Psoas muscle (tissue), 8 donors: ENCODE data around the gene STRN. TPM values are rescaled to one million over a fixed set of nuclear protein-coding genes. Genes with fewer than 3 reads are reported as not detected.

Experiments used
- ATAC-seq, 4 donors: fragments of 200-7000 bp; cut with Tn5 transposase; one replicate each; pipeline ENCODE4 v1.9.1; 2020; ENCODE audit warnings: moderate library complexity in 3 of 4, mild to moderate bottlenecking in 2 of 4
- DNase-seq, 2 donors: peaks; one replicate each; pipeline ENCODE4 v3.0.0-alpha.2; 2020
- H3K27ac ChIP-seq: fragments of 200-600 bp; one replicate; pipeline ENCODE4 v1.8.0; 2022
- H3K27me3 ChIP-seq, 3 donors: fragments of 200-600 bp in 1 of 3; one replicate each; pipeline versions ENCODE4 v1.6.1 to v1.8.0; 2013 to 2022; ENCODE audit warnings: low read length in 2 of 3, mild to moderate bottlenecking in 2 of 3, moderate library complexity in 1 of 3; ENCODE audit not compliant: insufficient read depth in 3 of 3
- H3K36me3 ChIP-seq, 2 donors: fragments of 200-600 bp in 1 of 2; one replicate each; pipeline versions ENCODE4 v1.6.1 to v1.8.0; 2013 to 2022; ENCODE audit warnings: low read depth in 1 of 2, mild to moderate bottlenecking in 1 of 2, moderate library complexity in 1 of 2; ENCODE audit not compliant: insufficient read depth in 1 of 2
- H3K4me1 ChIP-seq: fragments of 200-600 bp; one replicate; pipeline ENCODE4 v1.8.0; 2022
- H3K4me3 ChIP-seq: fragments of 200-600 bp; one replicate; pipeline ENCODE4 v1.8.0; 2022; ENCODE audit warnings: mild to moderate bottlenecking
- H3K9me3 ChIP-seq: fragments of 200-600 bp; one replicate; pipeline ENCODE4 v1.8.0; 2022
- CTCF ChIP-seq: fragments of 200-600 bp; IDR thresholded peaks from one replicate; pipeline ENCODE4 v1.8.0; 2022; ENCODE audit warnings: antibody characterized with exemption
- WGBS, 3 donors: extraction: QIAGEN DNeasy Blood & Tissue Kit; methylation state at CpG; one replicate each; pipeline versions ENCODE4 v1.1.6 to v1.1.7; 2013; 5-methylcytosine and 5-hydroxymethylcytosine counted together
- intact Hi-C, 2 donors: fragments of 100-400 bp; cut with DNase I; formaldehyde crosslinking; loops; one replicate each; pipeline versions ENCODE4 v1.11.0 to v1.14.2; 2022
- polyA plus RNA-seq, 3 donors: library from polyadenylated mRNA; stranded (reverse); fragments of 200-250 nt; gene quantifications; one replicate each; pipeline ENCODE4 v1.2.3, GENCODE V29; 2013
- total RNA-seq, 4 donors: library from RNA; stranded (reverse); fragmentation: NEBNext Ultra II Directional in 2 of 4; extraction: Animal tissue kit (Norgen Biotek cat#: 25700) in 2 of 4; gene quantifications; one replicate each; pipeline versions ENCODE4 v1.2.1 to v1.2.4, GENCODE V29; 2021 to 2023
- donor health status: healthy with polysubstance abuse.
- donor health status: DM: no; HTN: no; CAD: no; lungs with moderate emphysema.
- donor health status: Bipolar disorder and iron deficiency.
- donor health status: healthy.
- donor health status: DM: yes; HTN: yes; CAD: no.
- donor health status: DM: no; HTN: no; CAD: no.
- donor health status: DM: no; HTN: no; CAD: no.
- donor health status: DM: yes; HTN: yes; CAD: no.

The STRN gene
- total and polyA plus RNA-seq, 7 donors = 12.7 to 48.5 (median 29.1) TPM

GRCh38 chr2:36960005-36960675, 6.2 kb downstream of the STRN start:
- Histone ChIP-seq H3K9me3 (no peaks in the 10 kb centered on the region), H3K36me3 (peaks cover 0 to 6% of the 10 kb centered on the region in 2 donors), H3K27ac (no peak overlapping the region), H3K4me1 (peaks cover 10% of the 10 kb centered on the region), H3K27me3 (no peaks in the 10 kb centered on the region), H3K4me3 (no peak overlapping the region)
- intact Hi-C loops = no loop called here
- DNase-seq = no peak
- ATAC-seq = no peak
- no peak for TF ChIP-seq CTCF
- 70 to 74% (median 73%) methylated on average over 2 of the region's 2 CpGs for WGBS, 3 donors

GRCh38 chr2:36954977-36955607, 11.2 kb downstream of the STRN start:
- Histone ChIP-seq H3K4me1 (peaks cover 29% of the 10 kb centered on the region), H3K4me3 (no peak overlapping the region), H3K9me3 (no peaks in the 10 kb centered on the region), H3K27me3 (no peaks in the 10 kb centered on the region), H3K36me3 (peaks cover 0 to 6% of the 10 kb centered on the region in 2 donors), H3K27ac (no peak overlapping the region)
- 75 to 80% (median 76%) methylated on average over 6 of the region's 6 CpGs for WGBS, 3 donors
- TF ChIP-seq CTCF = no peak
- no peak for DNase-seq
- no peak for ATAC-seq
- intact Hi-C loops = no loop called here

- H3K36me3 ChIP-seq = no peaks in the 10 kb centered on the region
- no peak for TF ChIP-seq CTCF
- H3K9me3 ChIP-seq = no peaks in the 10 kb centered on the region
- H3K4me1 ChIP-seq = peaks cover 31% of the 10 kb centered on the region
- no peak overlapping the region for H3K4me3 ChIP-seq
- intact Hi-C loops = no loop called here
- ATAC-seq = peak in 3 of 4 donors; percentile 49 to 70 (median 68)
- 58 to 89% (median 73%) methylated on average over 3 of the region's 3 CpGs for WGBS, 3 donors
- peak overlapping the region; percentile 81 for H3K27ac ChIP-seq
- no peak for DNase-seq
- no peaks in the 10 kb centered on the region for H3K27me3 ChIP-seq
These were observed 13.6 kb downstream of the STRN start for GRCh38 chr2:36952748-36953197.

GRCh38 chr2:36951574-36951973, 14.8 kb downstream of the STRN start:
- Histone ChIP-seq H3K27ac (peak overlapping the region; percentile 81), H3K27me3 (no peaks in the 10 kb centered on the region), H3K4me1 (peaks cover 31% of the 10 kb centered on the region), H3K9me3 (no peaks in the 10 kb centered on the region), H3K36me3 (no peaks in the 10 kb centered on the region), H3K4me3 (no peak overlapping the region)
- 76 to 87% (median 78%) methylated on average over 7 of the region's 7 CpGs for WGBS, 3 donors
- DNase-seq (no peak), ATAC-seq (peak; percentile 96 to 98 (median 96))
- no peak for TF ChIP-seq CTCF
- intact Hi-C loops = no loop called here
